Heart left ventricle (tissue), 13 donors: ENCODE data around the gene EFNA5.

Experiments used
- CTCF ChIP-seq, 12 donors: fragments of 200-600 bp; sonication (generic) in 4 of 12; IDR thresholded peaks; one replicate each; pipeline versions ENCODE4 v1.5.0 to v1.8.0; 2018 to 2022; ENCODE audit warnings: antibody characterized with exemption in 12 of 12, mild to moderate bottlenecking in 5 of 12
- POLR2A ChIP-seq, 2 donors: fragments of 450-650 bp; IDR thresholded peaks; one replicate each; pipeline ENCODE4 v1.6.1; 2017; ENCODE audit warnings: antibody characterized with exemption in 2 of 2, mild to moderate bottlenecking in 2 of 2, moderate library complexity in 2 of 2
- donor health status: ischemic (EF 13 %, LVEDD 7.1; RV severe dilation, severe dysfunction).
- donor health status: DM: no; HTN: yes; CAD: no.
- donor health status: DM: no; HTN: no; CAD: no.
- donor health status: ischemic (EF 25% LVEDD 6.9; RV normal size, moderate dysfunction).
- donor health status: ischemic (EF 25% LVEDD 5.7; RV mildly dilated, moderate dysfunction).
- donor health status: ischemic (EF 35%, LVEDD 5.7; RV mildly dilated, moderate dysfunction).
- donor health status: nonischemic (EF 11% LVEDD 7.7; RV severe dilation, severe dysfunction).
- donor health status: DM: yes; HTN: yes; CAD: no.
- donor health status: PGD.
- donor health status: ischemic (EF 29% LVEDD 5.4; RV normal size, mild dysfunction).
- donor health status: nonischemic (EF 23%, LVEDD 6.1; RV moderate dilation, normal function).

DNA sequence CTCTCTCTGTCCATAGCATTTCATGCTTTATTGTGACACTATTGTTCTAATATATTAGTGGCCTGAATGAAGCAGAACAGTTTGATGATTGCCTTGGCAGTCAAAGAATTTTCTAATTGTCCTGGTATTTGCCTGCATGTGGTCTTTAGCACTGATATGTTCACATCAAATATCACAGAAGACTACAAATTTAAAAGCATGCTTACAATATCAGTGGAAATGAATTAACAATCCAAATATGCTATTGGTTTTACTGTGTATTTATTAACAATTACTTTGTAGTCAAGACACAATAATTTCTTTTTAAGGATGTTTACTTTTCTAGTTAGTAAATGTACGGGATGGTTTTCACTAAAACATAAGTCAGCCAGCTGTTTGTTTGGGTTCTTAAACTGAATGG lies 18.3 kb downstream of the EFNA5 start:
- TF ChIP-seq POLR2A (IDR thresholded peaks at IDR 0.05) (no peak), CTCF (IDR thresholded peaks at IDR 0.05) (no peak)
